NT2/D1 (cell line): ENCODE measurements around the gene MAST4.

ENCODE experiments used
- SUZ12 ChIP-seq: IDR thresholded peaks from 2 replicates; pipeline ENCODE4 v1.6.1; 2011; ENCODE audit not compliant: insufficient read length, insufficient read depth; ENCODE audit errors: extremely low read depth
- YY1 ChIP-seq: IDR thresholded peaks from 2 replicates; pipeline ENCODE4 v1.6.1; 2011; ENCODE audit not compliant: insufficient read length, insufficient read depth
- ZNF274 ChIP-seq: IDR thresholded peaks from 2 replicates; pipeline ENCODE4 v1.6.1; 2011; ENCODE audit warnings: mild to moderate bottlenecking, low read depth, low read length

GRCh38 chr5:67042176-67043003, 446.2 kb downstream of the MAST4 start:
- TF ChIP-seq SUZ12 (no peak), YY1 (no peak), ZNF274 (no peak)
